Cardiac fibroblast (primary cell): ENCODE data around the gene GFPT1.

Experiments used
- DNase-seq, 2 donors: peaks; one replicate each; pipeline versions ENCODE4 v3.0.0 to v3.0.0-alpha.2; 2010; ENCODE audit warnings: low read depth in 2 of 2
- H3K4me3 ChIP-seq, 2 donors: replicated peaks in 1 of 2; 1 replicate in 1 of 2; 2 replicates in 1 of 2; pipeline ENCODE4 v1.5.1; 2011; ENCODE audit warnings: low read depth in 2 of 2, low read length in 2 of 2, mild to moderate bottlenecking in 2 of 2, moderate library complexity in 1 of 2
- TF ChIP-seq, protein P1 (sequence below): IDR thresholded peaks from one replicate; pipeline ENCODE4 v1.5.1; 2011; ENCODE audit warnings: low read depth, mild to moderate bottlenecking, low read length, inconsistent platforms

GFPT1 gene

DNA sequence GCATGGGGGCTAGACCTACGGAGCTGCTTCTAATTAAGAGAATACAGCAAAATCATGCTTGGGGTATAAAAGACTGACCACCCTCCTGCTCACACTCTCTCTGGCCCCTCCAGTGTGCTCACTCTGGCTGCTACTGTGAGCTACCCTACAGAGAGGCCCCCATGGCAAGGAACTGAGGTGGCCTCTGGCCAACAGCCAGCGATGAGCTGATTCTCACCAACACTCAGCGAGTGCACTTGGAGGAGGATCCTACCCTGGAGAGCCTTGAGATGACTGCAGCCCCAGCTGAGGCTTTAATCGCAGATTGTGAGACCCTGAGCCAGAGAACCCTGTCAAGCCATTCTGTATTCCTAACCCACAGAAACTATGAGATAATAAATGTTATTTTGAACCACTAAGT is 88.2 kb downstream of the GFPT1 start:
- no peak overlapping the region for H3K4me3 ChIP-seq
- TF ChIP-seq, protein P1, sequence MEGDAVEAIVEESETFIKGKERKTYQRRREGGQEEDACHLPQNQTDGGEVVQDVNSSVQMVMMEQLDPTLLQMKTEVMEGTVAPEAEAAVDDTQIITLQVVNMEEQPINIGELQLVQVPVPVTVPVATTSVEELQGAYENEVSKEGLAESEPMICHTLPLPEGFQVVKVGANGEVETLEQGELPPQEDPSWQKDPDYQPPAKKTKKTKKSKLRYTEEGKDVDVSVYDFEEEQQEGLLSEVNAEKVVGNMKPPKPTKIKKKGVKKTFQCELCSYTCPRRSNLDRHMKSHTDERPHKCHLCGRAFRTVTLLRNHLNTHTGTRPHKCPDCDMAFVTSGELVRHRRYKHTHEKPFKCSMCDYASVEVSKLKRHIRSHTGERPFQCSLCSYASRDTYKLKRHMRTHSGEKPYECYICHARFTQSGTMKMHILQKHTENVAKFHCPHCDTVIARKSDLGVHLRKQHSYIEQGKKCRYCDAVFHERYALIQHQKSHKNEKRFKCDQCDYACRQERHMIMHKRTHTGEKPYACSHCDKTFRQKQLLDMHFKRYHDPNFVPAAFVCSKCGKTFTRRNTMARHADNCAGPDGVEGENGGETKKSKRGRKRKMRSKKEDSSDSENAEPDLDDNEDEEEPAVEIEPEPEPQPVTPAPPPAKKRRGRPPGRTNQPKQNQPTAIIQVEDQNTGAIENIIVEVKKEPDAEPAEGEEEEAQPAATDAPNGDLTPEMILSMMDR: no peak
- DNase-seq: peak; percentile 65 to 79

DNA sequence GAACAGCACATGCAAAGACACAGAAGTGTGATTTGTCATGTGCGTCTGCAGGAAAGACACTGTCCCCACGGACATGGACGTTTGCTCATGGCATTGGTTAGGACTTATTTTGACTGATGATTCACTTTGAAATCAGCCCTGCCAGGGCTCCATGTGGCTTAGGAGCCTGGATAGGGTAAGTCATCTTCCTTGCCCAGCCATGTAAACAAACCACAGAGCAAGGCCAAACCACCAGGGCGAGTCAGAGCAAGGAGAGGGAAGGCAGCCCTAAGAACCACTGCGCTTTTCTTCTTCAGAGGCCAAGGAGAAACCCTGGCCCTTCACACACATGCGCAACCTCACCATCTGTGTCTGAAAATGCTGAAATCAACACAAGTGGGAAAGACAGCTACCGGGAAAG is 88.8 kb downstream of the GFPT1 start:
- TF ChIP-seq, protein P1: peak; percentile 5
- no peak overlapping the region for H3K4me3 ChIP-seq
- DNase-seq: peak; percentile 79 to 96

DNA sequence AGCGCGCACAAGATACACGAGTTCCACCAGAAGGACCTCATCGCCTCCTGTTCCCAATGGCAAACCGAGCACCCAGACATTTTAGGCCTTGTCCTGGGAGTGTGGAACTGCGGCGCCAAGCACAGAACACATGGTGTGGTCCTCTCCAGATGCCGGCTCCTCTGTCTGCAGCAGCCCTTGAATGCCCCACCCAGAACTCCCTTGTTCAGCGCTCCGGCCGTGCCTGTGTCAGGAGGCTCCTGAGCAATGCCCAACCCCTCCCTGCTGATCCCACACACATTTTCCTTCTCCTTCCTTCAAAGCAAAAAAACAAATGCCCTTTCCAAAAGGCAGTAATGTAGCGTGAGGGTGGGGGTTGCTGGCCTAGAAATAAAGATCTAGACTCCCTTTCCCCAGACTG is 89.8 kb downstream of the GFPT1 start:
- TF ChIP-seq, protein P1: no peak

DNA sequence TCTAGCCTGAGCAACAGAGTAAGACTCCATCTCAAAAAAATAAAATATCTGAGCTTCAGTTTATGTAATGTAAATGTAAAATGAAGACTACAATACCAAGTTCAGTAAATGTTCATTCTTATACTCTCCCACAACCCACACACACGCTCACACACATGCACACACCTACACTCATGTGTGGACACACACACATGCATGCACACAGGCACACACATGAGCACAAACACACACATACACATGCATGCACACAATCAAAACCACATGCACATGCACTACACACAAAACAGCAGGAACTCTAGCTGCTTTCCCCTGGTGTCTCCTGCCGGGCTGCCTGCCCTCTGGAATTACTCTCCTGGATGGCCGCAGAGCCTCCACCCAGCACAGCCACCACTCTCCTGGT is 90.6 kb downstream of the GFPT1 start:
- H3K4me3 ChIP-seq: no peak overlapping the region
- TF ChIP-seq, protein P1: no peak
- no peak for DNase-seq

More for the DNA sequence above, 89.8 kb downstream of the GFPT1 start:
- DNase-seq: no peak
- H3K4me3 ChIP-seq: no peak overlapping the region

DNA sequence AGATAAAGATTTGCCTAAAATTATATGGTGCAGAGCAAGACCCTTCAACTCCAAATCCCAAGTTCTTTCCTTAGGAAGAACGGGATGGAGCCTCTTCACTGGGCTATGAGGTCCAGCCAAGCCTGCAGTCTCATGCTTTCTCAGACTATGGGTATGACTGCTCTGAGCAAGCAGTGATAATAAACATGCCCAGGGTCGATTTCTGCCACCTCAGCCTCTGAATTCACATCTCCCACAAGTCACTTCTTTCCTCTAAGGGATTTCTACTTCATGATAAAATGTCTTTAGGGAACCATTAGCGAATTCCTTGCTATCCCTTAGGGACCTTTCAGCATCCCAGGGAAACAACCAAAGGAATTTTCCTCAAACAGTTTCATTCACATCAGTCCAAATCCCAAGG is 94.8 kb downstream of the GFPT1 start:
- TF ChIP-seq, protein P1: no peak
- H3K4me3 ChIP-seq: no peak overlapping the region

DNA sequence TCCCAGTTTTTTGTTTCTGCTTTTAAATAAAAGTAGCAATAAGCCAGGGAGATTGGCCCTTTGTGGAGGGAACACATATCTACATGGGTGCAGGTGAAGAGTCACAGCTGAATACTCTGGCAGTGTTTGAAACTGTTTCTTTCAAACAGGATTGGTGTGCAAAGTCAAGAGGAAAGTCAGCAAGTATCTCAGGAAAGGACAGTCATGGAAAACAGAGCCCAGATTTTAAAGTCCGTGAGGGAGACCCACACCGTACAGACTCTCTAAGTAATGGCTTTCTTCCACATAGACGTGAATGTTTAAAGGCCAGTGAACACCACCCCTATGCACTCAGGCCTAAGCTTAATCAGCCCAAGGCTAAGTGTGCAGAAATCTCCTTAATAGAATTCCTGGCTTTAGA is 95.3 kb downstream of the GFPT1 start:
- H3K4me3 ChIP-seq: no peak overlapping the region
- TF ChIP-seq, protein P1: no peak
- DNase-seq: no peak

More for the DNA sequence above, 94.8 kb downstream of the GFPT1 start:
- DNase-seq: no peak

DNA sequence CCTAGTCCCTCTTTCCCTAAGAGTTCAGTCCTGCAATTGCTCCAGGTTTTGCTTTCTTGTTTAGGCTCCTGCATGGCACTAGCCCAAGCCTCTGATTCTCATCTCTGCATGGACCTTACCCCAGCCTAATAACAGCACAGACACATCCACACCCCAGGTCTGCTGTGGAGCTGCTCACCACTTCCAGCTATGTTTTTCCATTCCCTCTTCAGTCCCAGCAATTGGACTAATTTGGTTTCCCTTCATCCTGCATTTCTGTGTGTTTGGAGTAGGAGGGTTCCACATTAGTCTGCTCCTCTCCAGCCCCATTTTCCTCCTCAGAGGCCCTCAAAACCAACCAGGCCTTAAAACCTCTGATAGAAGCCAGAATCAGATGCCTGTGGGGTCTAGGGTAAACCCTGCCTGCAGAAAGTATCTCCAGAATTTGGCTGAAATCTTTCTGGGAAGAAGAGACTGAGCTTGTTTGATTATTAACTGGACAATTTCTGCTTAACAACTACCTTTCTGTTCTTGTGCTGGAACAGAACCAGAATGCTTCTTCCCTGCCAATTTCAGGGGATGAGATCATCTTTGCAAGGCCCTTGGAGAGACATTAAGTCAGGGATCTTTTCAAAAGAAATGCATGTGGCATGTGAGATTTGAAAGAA is 95.9 kb downstream of the GFPT1 start:
- H3K4me3 ChIP-seq: no peak overlapping the region
- DNase-seq: peak; percentile 76 to 79
- TF ChIP-seq, protein P1: no peak
